Ishikawa (cell line): Measurements from ENCODE around the gene TMPRSS2.

ENCODE experiments used
- CEBPB ChIP-seq: IDR thresholded peaks from 2 replicates; pipeline ENCODE4 v1.6.1; 2012
- CREB1 ChIP-seq: IDR thresholded peaks from 2 replicates; pipeline ENCODE4 v1.6.1; 2012; ENCODE audit warnings: low read depth
- EP300 ChIP-seq: IDR thresholded peaks from 2 replicates; pipeline ENCODE4 v1.6.1; 2012; ENCODE audit warnings: borderline replicate concordance
- FOXM1 ChIP-seq: IDR thresholded peaks from 2 replicates; pipeline ENCODE4 v1.6.1; 2012; ENCODE audit warnings: low read depth, borderline replicate concordance
- NFIC ChIP-seq: IDR thresholded peaks from 2 replicates; pipeline ENCODE4 v1.6.1; 2012
- RAD21 ChIP-seq: IDR thresholded peaks from 2 replicates; pipeline ENCODE4 v1.6.1; 2012; ENCODE audit warnings: low read depth
- TAF1 ChIP-seq: IDR thresholded peaks from 2 replicates; pipeline ENCODE4 v1.6.1; 2012; ENCODE audit warnings: low read depth, mild to moderate bottlenecking
- TCF12 ChIP-seq: IDR thresholded peaks from 2 replicates; pipeline ENCODE4 v1.6.1; 2012; ENCODE audit warnings: low read depth
- TEAD4 ChIP-seq: IDR thresholded peaks from 2 replicates; pipeline ENCODE4 v1.6.1; 2012
- YY1 ChIP-seq: IDR thresholded peaks from 2 replicates; pipeline ENCODE4 v1.6.1; 2012; ENCODE audit warnings: low read depth
- ZBTB7A ChIP-seq: IDR thresholded peaks from 2 replicates; pipeline ENCODE4 v1.6.1; 2012; ENCODE audit warnings: low read depth
- TF ChIP-seq, protein P1 (sequence below): IDR thresholded peaks from 2 replicates; pipeline ENCODE4 v1.6.1; 2012; ENCODE audit warnings: low read depth, mild to moderate bottlenecking
- TF ChIP-seq, protein P2 (sequence below): IDR thresholded peaks from 2 replicates; pipeline ENCODE4 v1.6.1; 2012

DNA sequence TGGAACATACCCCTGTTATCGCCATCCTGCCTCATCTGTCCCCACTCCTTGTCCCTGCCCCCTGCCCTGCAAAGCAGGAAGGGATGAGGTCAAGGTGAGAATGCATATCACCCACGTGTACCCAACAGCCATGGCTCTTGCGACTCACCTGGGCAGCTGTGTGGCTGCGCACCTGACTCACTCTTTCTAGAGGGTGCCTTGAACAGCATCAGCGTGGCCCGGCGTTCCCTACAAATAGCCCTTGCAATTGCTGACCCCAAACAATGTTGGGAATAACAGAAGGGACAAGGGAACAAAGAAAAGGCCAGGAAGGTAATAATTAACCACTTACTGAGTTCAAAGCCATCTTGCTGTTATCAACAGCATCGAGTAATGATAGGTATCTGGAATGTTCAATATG lies 10.2 kb downstream of the TMPRSS2 start:
- TF ChIP-seq TCF12 (no peak), CEBPB (no peak), TAF1 (no peak), RAD21 (no peak), CREB1 (no peak), NFIC (no peak), EP300 (no peak), ZBTB7A (no peak), YY1 (no peak), TEAD4 (no peak), FOXM1 (no peak)
- TF ChIP-seq, protein P1, sequence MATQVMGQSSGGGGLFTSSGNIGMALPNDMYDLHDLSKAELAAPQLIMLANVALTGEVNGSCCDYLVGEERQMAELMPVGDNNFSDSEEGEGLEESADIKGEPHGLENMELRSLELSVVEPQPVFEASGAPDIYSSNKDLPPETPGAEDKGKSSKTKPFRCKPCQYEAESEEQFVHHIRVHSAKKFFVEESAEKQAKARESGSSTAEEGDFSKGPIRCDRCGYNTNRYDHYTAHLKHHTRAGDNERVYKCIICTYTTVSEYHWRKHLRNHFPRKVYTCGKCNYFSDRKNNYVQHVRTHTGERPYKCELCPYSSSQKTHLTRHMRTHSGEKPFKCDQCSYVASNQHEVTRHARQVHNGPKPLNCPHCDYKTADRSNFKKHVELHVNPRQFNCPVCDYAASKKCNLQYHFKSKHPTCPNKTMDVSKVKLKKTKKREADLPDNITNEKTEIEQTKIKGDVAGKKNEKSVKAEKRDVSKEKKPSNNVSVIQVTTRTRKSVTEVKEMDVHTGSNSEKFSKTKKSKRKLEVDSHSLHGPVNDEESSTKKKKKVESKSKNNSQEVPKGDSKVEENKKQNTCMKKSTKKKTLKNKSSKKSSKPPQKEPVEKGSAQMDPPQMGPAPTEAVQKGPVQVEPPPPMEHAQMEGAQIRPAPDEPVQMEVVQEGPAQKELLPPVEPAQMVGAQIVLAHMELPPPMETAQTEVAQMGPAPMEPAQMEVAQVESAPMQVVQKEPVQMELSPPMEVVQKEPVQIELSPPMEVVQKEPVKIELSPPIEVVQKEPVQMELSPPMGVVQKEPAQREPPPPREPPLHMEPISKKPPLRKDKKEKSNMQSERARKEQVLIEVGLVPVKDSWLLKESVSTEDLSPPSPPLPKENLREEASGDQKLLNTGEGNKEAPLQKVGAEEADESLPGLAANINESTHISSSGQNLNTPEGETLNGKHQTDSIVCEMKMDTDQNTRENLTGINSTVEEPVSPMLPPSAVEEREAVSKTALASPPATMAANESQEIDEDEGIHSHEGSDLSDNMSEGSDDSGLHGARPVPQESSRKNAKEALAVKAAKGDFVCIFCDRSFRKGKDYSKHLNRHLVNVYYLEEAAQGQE, result no peak
- TF ChIP-seq, protein P2, sequence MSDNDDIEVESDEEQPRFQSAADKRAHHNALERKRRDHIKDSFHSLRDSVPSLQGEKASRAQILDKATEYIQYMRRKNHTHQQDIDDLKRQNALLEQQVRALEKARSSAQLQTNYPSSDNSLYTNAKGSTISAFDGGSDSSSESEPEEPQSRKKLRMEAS, result no peak
